Esophagus (tissue), 2 donors: ENCODE measurements around the gene MAP6. TPM values are rescaled to one million over a fixed set of nuclear protein-coding genes. Genes with fewer than 3 reads are reported as not detected.

ENCODE experiments used
- H3K27ac ChIP-seq, 2 donors: one replicate each; pipeline ENCODE4 v1.5.1; 2013; ENCODE audit warnings: low read depth in 2 of 2, mild to moderate bottlenecking in 2 of 2, inconsistent platforms in 1 of 2, low read length in 1 of 2, moderate library complexity in 1 of 2
- H3K27me3 ChIP-seq, 2 donors: one replicate each; pipeline ENCODE4 v1.6.1; 2013; ENCODE audit warnings: low read length in 2 of 2, control low read depth in 1 of 2, mild to moderate bottlenecking in 1 of 2; ENCODE audit not compliant: insufficient read depth in 2 of 2, control insufficient read depth in 1 of 2
- H3K36me3 ChIP-seq, 2 donors: one replicate each; pipeline ENCODE4 v1.6.1; 2013; ENCODE audit warnings: low read length in 1 of 2; ENCODE audit not compliant: control insufficient read depth in 2 of 2, insufficient read depth in 2 of 2
- H3K4me1 ChIP-seq, 2 donors: one replicate each; pipeline ENCODE4 v1.6.1; 2013; ENCODE audit warnings: low read length in 1 of 2; ENCODE audit not compliant: control insufficient read depth in 2 of 2, insufficient read depth in 2 of 2
- H3K4me3 ChIP-seq, 2 donors: one replicate each; pipeline ENCODE4 v1.5.1; 2013; ENCODE audit warnings: low read length in 2 of 2, mild to moderate bottlenecking in 2 of 2, low read depth in 1 of 2, moderate library complexity in 1 of 2
- H3K9me3 ChIP-seq, 2 donors: one replicate each; pipeline ENCODE4 v1.6.1; 2013; ENCODE audit warnings: mild to moderate bottlenecking in 2 of 2, low read depth in 1 of 2, low read length in 1 of 2, moderate library complexity in 1 of 2; ENCODE audit not compliant: control insufficient read depth in 2 of 2, insufficient read depth in 1 of 2
- WGBS, 2 donors: extraction: QIAGEN DNeasy Blood & Tissue Kit; methylation state at CpG; one replicate each; pipeline ENCODE4 v1.1.7; 2013; 5-methylcytosine and 5-hydroxymethylcytosine counted together
- polyA plus RNA-seq, 2 donors: library from polyadenylated mRNA; stranded (reverse); fragments of 200-250 nt; gene quantifications; one replicate each; pipeline ENCODE4 v1.2.3, GENCODE V29; 2013
- donor health status: healthy with polysubstance abuse.
- donor health status: Bipolar disorder and iron deficiency.

Gene MAP6
- polyA plus RNA-seq, 2 donors: 0.71 to 1.6 TPM

DNA sequence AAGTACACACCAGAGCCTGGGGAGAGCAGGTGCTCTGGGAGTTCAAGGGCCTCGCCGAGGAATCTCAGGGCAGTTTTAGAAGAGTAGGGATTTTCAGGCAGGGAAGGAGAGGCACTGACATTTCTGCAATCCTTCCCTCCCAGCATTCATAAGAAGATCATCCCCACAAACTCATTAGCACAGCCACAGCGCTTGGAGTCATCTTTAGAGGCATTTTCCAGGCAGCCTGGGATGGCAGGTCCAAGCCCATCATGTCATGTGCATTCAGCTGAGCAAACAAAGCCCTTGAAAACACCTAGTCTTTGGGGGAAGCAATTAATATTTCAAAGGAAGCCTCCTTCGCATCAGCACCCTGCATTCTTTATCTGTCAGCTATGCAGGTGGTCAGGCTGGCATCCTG lies 43.8 kb downstream of the MAP6 start:
- H3K27ac ChIP-seq: no peak overlapping the region
- H3K4me3 ChIP-seq: no peak overlapping the region
- H3K9me3 ChIP-seq: no peaks in the 10 kb centered on the region
- H3K4me1 ChIP-seq: no peaks in the 10 kb centered on the region
- no peaks in the 10 kb centered on the region for H3K27me3 ChIP-seq
- H3K36me3 ChIP-seq: no peaks in the 10 kb centered on the region
- WGBS, 2 donors: 83 to 85% methylated on average over 4 of the region's 4 CpGs

DNA sequence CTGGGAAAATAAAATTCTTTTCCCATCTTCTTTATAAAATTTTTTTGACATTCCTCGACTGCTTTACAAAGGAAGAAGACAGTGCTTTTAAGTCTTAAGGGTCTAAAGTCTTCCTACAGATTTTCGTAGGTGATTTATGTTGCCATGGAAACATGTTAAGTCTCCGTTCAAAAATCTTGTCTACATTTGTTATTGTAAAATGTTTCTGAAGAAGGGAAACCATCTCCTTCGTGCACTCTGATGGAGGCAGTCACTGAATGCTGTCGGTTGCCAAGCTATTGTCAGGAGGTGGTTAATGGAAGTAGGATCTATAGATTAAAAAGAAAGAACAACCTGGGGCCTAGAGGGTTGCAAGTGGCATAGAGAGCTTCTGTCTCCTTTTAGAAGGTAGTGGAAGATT lies 52.6 kb downstream of the MAP6 start:
- Histone ChIP-seq H3K4me1 (no peaks in the 10 kb centered on the region), H3K9me3 (no peaks in the 10 kb centered on the region), H3K36me3 (no peaks in the 10 kb centered on the region), H3K27ac (no peak overlapping the region), H3K4me3 (no peak overlapping the region), H3K27me3 (no peaks in the 10 kb centered on the region)
- WGBS, 2 donors: 69 to 75% methylated on average over 5 of the region's 5 CpGs

DNA sequence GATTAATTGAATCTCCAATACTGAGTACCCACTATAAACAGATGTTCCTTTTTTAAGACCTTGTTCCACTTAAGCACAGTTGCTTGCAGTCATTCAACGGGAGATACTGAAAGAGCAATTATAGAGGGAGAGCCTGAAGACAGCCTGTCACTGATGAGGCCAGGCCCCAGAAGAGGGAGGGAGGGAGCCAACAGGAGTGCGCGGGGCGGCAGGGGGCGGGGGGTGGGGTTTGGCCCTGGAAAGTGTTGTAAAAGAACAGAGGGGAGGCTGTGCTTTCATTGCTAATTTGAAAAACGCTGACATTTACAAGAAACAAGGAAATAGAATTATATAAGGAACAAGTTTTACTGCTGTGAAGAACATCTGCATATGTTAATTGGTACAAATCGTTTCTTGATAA lies 53.1 kb downstream of the MAP6 start:
- Histone ChIP-seq H3K36me3 (no peaks in the 10 kb centered on the region), H3K4me1 (no peaks in the 10 kb centered on the region), H3K27me3 (no peaks in the 10 kb centered on the region), H3K4me3 (no peak overlapping the region), H3K27ac (no peak overlapping the region), H3K9me3 (no peaks in the 10 kb centered on the region)
- WGBS, 2 donors: 67 to 71% methylated on average over 7 of the region's 7 CpGs

DNA sequence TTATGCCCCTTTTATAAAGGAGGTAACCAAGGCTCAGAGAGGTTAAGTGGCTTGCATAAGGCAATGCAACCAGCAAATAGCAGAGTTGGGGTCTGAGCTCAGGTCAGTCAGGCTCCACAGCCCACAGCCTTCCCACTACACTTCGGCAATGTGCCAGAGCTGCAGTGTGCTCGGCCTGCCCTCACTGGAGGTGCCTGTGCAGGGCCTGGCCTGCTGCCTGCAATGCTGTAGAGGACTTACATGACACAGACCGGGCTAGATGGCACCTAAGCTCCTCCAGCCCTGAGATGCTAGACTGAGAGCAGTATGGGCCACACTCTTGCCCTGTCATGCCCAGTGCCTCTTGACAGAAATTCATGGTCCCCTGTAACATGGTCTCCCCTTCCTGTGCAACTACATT lies 57.0 kb downstream of the MAP6 start:
- H3K4me1 ChIP-seq: no peaks in the 10 kb centered on the region
- no peaks in the 10 kb centered on the region for H3K36me3 ChIP-seq
- no peaks in the 10 kb centered on the region for H3K27me3 ChIP-seq
- 84 to 95% methylated on average over 3 of the region's 3 CpGs for WGBS, 2 donors
- no peak overlapping the region for H3K4me3 ChIP-seq
- H3K9me3 ChIP-seq: no peaks in the 10 kb centered on the region
- H3K27ac ChIP-seq: no peak overlapping the region

DNA sequence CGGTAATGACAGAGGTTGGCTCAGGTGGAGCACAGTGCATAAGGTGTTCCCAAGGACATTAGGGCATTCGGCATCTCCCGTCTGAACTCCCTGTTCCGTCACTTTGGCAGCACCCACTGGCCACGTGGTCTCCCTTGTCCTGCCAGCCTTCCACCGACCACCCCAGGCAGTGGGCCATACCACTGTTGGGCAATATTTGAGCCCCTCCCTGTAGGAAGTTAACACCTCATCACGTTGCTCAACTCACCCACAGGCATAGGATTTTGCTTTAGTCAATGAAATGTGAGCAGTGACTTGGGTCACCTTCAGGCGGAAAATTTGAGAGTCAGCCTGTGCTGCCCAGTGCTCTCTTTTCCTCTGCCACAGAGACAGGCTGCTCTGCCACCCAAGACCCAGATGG lies 62.7 kb downstream of the MAP6 start:
- Histone ChIP-seq H3K36me3 (no peaks in the 10 kb centered on the region), H3K27ac (no peak overlapping the region), H3K9me3 (no peaks in the 10 kb centered on the region), H3K4me1 (peaks cover 0 to 3% of the 10 kb centered on the region in 2 donors), H3K4me3 (no peak overlapping the region), H3K27me3 (no peaks in the 10 kb centered on the region)
- WGBS, 2 donors: 79 to 81% methylated on average over 8 of the region's 8 CpGs

DNA sequence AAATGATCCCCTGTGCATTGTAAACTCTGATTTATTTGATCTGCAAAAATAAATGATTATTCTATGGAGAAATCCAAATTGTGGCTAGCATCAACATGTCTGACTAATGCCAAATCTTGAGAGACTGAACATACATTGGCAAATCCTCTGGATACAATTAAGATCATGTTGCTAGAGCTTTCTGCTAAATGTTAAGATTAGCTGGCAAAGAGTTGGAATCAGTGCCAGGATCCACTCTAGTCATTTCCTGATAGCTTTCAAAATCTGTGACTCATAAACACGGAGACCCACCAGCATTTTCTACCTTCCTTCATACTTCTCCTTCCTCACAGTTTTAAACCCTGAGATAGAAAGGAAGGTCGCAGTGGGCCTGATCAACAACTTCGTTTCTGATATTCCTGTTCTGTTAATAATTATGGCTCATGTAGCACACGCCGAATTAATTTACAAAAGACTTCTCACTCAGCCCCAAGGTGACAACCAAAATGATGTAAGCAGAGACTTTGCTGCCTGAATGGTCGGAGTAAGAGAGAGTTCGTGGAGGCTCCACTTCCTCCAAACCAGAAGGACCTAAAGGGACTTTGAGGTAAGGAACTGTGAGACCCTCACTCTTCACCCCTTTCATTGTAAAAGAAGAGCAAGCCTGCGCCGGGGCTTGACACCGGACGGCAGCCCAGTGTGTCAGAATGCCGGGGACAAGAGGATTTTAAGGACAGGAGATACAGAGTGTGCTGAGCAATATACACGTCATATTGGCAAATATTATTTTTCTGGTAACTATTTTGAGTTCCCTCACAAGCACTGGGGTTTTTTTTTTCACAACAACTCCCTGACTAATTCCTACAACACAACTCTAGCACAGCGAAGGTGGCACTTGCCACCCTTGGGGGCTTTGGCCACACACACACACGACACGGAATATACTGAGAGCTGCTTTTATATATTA lies 64.8 kb downstream of the MAP6 start:
- no peak overlapping the region for H3K4me3 ChIP-seq
- H3K4me1 ChIP-seq: peaks cover 0 to 3% of the 10 kb centered on the region in 2 donors
- no peaks in the 10 kb centered on the region for H3K36me3 ChIP-seq
- H3K27ac ChIP-seq: no peak overlapping the region
- H3K9me3 ChIP-seq: no peaks in the 10 kb centered on the region
- WGBS, 2 donors: 72 to 78% methylated on average over 16 of the region's 16 CpGs
- no peaks in the 10 kb centered on the region for H3K27me3 ChIP-seq

DNA sequence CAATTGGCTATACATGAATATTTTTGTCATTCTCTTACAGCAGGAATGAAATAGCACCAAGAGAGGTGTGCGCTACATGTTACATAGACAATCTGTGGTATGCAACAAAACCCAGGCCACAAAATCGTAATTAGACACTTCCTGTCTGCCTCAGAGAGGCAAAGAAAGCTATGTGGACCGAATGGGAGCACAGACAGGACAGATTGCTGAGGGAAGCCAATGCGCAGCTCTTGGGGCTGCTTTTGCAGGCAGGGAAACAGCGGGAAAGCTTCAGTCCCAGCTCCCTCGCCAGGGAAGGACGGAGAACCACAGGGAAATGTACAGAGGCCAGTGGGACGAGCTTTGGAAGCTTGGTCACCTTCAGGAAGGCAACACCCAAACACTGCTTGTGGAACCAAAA lies 65.9 kb downstream of the MAP6 start:
- Histone ChIP-seq H3K27ac (no peak overlapping the region), H3K27me3 (no peaks in the 10 kb centered on the region), H3K4me1 (peaks cover 0 to 3% of the 10 kb centered on the region in 2 donors), H3K36me3 (no peaks in the 10 kb centered on the region), H3K9me3 (no peaks in the 10 kb centered on the region), H3K4me3 (no peak overlapping the region)
- WGBS, 2 donors: 83 to 84% methylated on average over 8 of the region's 8 CpGs

DNA sequence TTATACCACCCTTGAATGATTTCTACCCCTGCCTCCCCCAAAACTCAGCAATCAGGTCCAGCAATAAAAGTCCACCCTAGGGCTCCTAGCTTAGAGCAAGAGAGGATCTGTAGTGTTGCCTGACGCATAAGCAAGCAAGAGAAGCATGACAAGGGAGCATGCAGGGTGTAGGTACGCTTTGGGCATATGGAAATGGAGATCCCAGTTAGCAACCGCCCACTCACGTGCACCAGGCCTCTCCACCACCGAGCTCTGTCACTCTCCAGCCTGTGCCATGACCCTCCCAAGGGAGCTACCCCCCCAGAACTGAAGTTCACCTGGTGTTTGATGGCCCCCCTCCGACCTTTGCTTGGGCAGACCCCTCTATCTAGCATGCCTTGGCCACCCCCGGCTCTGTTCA lies 67.3 kb downstream of the MAP6 start:
- Histone ChIP-seq H3K27me3 (no peaks in the 10 kb centered on the region), H3K36me3 (no peaks in the 10 kb centered on the region), H3K4me3 (no peak overlapping the region), H3K27ac (no peak overlapping the region), H3K4me1 (peaks cover 0 to 3% of the 10 kb centered on the region in 2 donors), H3K9me3 (no peaks in the 10 kb centered on the region)
- 87 to 88% methylated on average over 7 of the region's 7 CpGs for WGBS, 2 donors

DNA sequence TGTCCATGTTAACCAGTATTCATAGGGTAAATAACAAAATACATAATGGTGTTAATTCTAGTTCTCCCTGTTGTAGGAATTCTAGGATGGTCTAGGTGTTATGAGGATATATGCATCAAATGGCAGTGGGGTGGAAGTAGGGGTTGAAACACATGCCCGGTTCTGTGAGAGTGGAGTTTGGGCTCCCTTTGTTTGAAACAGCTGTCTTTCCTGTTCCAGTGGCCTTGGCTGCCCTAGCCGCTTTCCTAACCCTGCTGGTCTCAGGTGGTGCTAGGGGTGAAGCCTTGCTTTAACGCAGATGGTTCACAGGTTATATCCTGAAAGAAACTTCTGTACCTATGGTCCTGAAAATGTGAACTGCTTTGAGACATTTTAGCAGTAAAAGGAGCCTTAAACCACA lies 68.5 kb downstream of the MAP6 start:
- no peaks in the 10 kb centered on the region for H3K36me3 ChIP-seq
- H3K4me1 ChIP-seq: peaks cover 0 to 3% of the 10 kb centered on the region in 2 donors
- no peaks in the 10 kb centered on the region for H3K9me3 ChIP-seq
- H3K27ac ChIP-seq: no peak overlapping the region
- H3K4me3 ChIP-seq: no peak overlapping the region
- H3K27me3 ChIP-seq: no peaks in the 10 kb centered on the region
- 69 to 79% methylated on average over 3 of the region's 3 CpGs for WGBS, 2 donors

DNA sequence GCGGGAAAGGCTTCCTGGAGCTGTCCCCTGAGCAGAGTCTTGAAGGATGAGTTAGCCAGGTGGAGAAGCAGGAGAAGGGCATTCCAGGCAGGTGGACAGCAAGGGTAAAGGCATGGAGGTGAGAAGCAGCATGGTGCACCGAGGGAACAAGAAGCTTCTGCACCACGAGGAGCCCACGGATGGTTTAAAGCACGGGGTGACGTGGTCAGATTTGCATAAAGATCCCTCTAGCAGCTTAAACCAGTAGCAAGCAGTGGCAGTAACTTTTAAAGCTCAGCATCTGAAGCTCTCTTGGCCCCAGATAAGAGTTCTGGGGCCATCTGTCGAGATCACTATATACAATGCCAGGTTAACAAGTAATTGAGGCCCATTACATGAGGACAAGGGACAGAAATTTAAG lies 69.9 kb downstream of the MAP6 start:
- Histone ChIP-seq H3K4me1 (peaks cover 0 to 3% of the 10 kb centered on the region in 2 donors), H3K4me3 (no peak overlapping the region), H3K36me3 (no peaks in the 10 kb centered on the region), H3K27me3 (no peaks in the 10 kb centered on the region), H3K9me3 (no peaks in the 10 kb centered on the region), H3K27ac (no peak overlapping the region)
- 84 to 88% methylated on average over 7 of the region's 7 CpGs for WGBS, 2 donors
